ENCODE measurements around the gene TUBA3C.
"Not testable (repeated sequence)": the region's sequence is repeated elsewhere in the genome, so short reads cannot be mapped to it uniquely, and the experiment has no call there.

TUBA3C gene

DNA sequence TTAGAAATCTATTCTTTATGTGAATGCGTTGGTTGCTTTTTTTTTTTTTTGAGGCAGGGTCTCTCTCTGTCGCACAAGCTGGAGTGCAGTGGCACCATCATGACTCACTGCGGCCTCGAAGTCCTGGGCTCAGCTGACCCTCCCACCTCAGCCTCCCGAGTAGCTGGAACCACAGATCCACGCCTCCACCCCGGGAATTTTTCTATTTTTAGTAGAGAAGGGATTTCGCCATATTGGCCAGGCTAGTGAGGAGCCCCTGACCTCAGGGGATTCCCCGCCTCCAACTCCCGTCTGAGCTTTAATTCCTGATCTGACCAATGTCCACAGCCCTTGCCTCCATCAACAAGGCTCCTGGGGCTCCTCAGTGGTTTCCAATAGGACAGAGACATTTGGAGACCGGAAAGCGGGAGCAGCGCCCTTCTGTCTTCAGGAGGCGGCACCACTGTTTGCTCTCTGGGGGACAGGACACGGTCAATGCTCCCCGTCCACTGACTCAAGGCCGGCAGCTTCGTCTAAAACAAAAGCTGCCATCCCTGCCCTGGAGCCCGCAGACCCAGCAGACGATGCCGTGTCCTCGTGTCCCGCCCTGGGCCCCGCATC, 503 bp downstream of the TUBA3C start:
- no peaks in the 10 kb centered on the region for H3K27me3 ChIP-seq (ENCODE audit: insufficient read depth, low read length)
- H2AFZ ChIP-seq (ENCODE audit: low read length, unreplicated experiment), result no peak overlapping the region
- no peaks in the 10 kb centered on the region for H3K4me1 ChIP-seq (ENCODE audit: control insufficient read depth, insufficient read depth, low read length, unreplicated experiment)
- H3K79me2 ChIP-seq (ENCODE audit: control insufficient read depth, insufficient read depth, low read length, unreplicated experiment), result no peaks in the 10 kb centered on the region
- H3K27ac ChIP-seq (ENCODE audit: low read depth, low read length), result no peak overlapping the region
- H3K4me3 ChIP-seq (ENCODE audit: low read depth, low read length), result no peak overlapping the region
- H3K36me3 ChIP-seq (ENCODE audit: insufficient read depth, low read length), result no peaks in the 10 kb centered on the region

- Histone ChIP-seq H3K36me3 (ENCODE audit: insufficient read depth, low read length) (no peaks in the 10 kb centered on the region), H3K79me2 (ENCODE audit: control insufficient read depth, insufficient read depth, low read length, unreplicated experiment) (no peaks in the 10 kb centered on the region), H2AFZ (ENCODE audit: low read length, unreplicated experiment) (no peak overlapping the region), H3K4me1 (ENCODE audit: control insufficient read depth, insufficient read depth, low read length, unreplicated experiment) (no peaks in the 10 kb centered on the region), H3K27ac (ENCODE audit: low read depth, low read length) (no peak overlapping the region), H3K27me3 (ENCODE audit: insufficient read depth, low read length) (no peaks in the 10 kb centered on the region), H3K4me3 (ENCODE audit: low read depth, low read length) (no peak overlapping the region)
These were observed 1.7 kb downstream of the TUBA3C start for GRCh38 chr13:19179916-19180315.

DNA sequence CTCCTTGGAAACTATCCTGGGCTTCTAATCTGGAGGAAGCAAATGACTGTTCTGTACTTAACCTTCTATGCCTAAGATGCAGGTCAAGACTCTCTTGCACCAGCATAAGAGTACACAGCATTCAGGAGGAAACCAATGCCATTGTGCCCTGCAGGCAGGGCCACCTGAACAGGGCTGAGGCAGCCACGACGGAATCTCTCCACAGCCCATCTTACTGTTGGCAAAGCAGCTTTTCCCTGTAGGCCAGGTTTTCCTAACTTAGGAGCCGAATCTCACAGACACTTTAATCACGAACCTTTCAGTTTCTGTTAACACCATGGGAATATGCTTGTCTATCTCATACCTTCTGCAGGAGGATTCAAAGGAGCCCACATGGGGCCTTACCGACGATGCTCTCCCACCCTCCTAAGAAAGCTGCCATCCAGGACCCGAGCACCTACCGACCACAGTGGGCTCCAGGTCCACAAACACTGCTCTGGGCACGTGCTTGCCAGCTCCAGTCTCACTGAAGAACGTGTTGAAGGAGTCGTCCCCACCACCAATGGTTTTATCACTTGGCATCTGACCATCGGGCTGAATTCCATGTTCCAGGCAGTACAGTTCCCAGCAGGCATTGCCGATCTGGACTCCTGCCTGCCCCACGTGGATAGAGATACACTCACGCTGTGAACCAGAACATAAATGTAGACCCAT, 2.6 kb downstream of the TUBA3C start:
- Histone ChIP-seq H3K36me3 (ENCODE audit: insufficient read depth, low read length) (no peaks in the 10 kb centered on the region), H3K79me2 (ENCODE audit: control insufficient read depth, insufficient read depth, low read length, unreplicated experiment) (no peaks in the 10 kb centered on the region), H2AFZ (ENCODE audit: low read length, unreplicated experiment) (no peak overlapping the region), H3K27ac (ENCODE audit: low read depth, low read length) (no peak overlapping the region), H3K27me3 (ENCODE audit: insufficient read depth, low read length) (no peaks in the 10 kb centered on the region), H3K4me1 (ENCODE audit: control insufficient read depth, insufficient read depth, low read length, unreplicated experiment) (no peaks in the 10 kb centered on the region), H3K4me3 (ENCODE audit: low read depth, low read length) (no peak overlapping the region)

DNA sequence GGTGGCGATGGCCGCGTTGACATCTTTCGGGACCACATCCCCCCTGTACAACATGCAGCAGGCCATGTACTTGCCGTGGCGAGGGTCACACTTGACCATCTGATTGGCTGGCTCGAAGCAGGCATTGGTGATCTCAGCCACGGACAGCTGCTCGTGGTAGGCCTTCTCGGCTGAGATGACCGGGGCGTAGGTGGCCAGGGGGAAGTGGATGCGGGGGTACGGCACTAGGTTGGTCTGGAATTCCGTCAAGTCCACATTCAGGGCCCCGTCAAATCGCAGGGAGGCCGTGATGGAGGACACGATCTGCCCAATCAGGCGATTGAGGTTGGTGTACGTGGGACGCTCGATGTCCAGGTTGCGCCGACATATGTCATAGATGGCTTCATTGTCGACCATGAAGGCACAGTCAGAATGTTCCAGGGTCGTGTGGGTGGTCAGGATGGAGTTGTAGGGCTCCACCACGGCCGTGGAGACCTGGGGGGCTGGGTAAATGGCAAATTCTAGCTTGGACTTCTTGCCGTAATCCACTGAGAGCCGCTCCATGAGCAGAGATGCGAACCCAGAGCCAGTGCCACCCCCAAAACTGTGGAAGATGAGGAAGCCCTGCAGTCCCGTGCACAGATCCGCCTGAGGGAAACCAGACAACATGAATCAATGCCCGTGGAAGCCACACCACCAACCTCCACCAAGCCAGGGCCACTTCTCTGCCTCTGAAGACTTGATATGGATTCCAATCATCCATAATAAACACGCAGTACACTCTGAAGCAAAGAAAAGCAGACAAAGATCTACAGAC, 4.4 kb downstream of the TUBA3C start:
- not testable (repeated sequence) for H3K27me3 ChIP-seq (ENCODE audit: insufficient read depth, low read length); H3K4me1 ChIP-seq (ENCODE audit: control insufficient read depth, insufficient read depth, low read length, unreplicated experiment)

GRCh38 chr13:19173752-19174151, 7.9 kb downstream of the TUBA3C start:
- no peaks in the 10 kb centered on the region for H3K79me2 ChIP-seq (ENCODE audit: control insufficient read depth, insufficient read depth, low read length, unreplicated experiment)
- H3K4me3 ChIP-seq (ENCODE audit: low read depth, low read length), result no peak overlapping the region
- no peak overlapping the region for H2AFZ ChIP-seq (ENCODE audit: low read length, unreplicated experiment)
- no peaks in the 10 kb centered on the region for H3K4me1 ChIP-seq (ENCODE audit: control insufficient read depth, insufficient read depth, low read length, unreplicated experiment)
- no peak overlapping the region for H3K27ac ChIP-seq (ENCODE audit: low read depth, low read length)
- no peaks in the 10 kb centered on the region for H3K36me3 ChIP-seq (ENCODE audit: insufficient read depth, low read length)
- H3K27me3 ChIP-seq (ENCODE audit: insufficient read depth, low read length), result no peaks in the 10 kb centered on the region

More for the DNA sequence above, 4.4 kb downstream of the TUBA3C start:
- H3K79me2 ChIP-seq (ENCODE audit: control insufficient read depth, insufficient read depth, low read length, unreplicated experiment); H3K27ac ChIP-seq (ENCODE audit: low read depth, low read length); H3K4me3 ChIP-seq (ENCODE audit: low read depth, low read length); H3K36me3 ChIP-seq (ENCODE audit: insufficient read depth, low read length); H2AFZ ChIP-seq (ENCODE audit: low read length, unreplicated experiment): not testable (repeated sequence)

DNA sequence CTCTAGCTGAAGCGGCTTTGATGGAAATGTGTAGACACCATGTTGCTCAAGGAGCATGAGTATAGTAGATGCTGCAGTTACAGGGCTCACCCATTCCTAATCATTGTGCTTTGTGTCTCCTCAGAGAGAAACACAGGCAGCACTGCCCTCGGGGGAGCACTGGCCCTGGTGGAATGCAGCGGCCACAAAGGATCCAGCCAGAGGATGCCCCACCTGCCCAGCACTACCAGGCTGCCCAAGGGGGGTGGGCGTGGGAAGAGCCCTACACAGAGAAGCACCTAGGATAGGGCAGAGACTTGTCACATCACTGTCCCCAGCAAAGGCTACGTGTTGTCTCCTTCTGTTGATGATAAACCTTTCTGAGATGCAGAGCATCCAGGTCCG, 9.0 kb downstream of the TUBA3C start:
- Histone ChIP-seq H3K79me2 (ENCODE audit: control insufficient read depth, insufficient read depth, low read length, unreplicated experiment) (no peaks in the 10 kb centered on the region), H3K4me3 (ENCODE audit: low read depth, low read length) (no peak overlapping the region), H3K36me3 (ENCODE audit: insufficient read depth, low read length) (no peaks in the 10 kb centered on the region), H3K4me1 (ENCODE audit: control insufficient read depth, insufficient read depth, low read length, unreplicated experiment) (no peaks in the 10 kb centered on the region), H2AFZ (ENCODE audit: low read length, unreplicated experiment) (no peak overlapping the region), H3K27me3 (ENCODE audit: insufficient read depth, low read length) (no peaks in the 10 kb centered on the region), H3K27ac (ENCODE audit: low read depth, low read length) (no peak overlapping the region)

- Histone ChIP-seq H3K79me2 (ENCODE audit: control insufficient read depth, insufficient read depth, low read length, unreplicated experiment) (no peaks in the 10 kb centered on the region), H2AFZ (ENCODE audit: low read length, unreplicated experiment) (no peak overlapping the region), H3K4me3 (ENCODE audit: low read depth, low read length) (no peak overlapping the region), H3K36me3 (ENCODE audit: insufficient read depth, low read length) (no peaks in the 10 kb centered on the region), H3K27ac (ENCODE audit: low read depth, low read length) (no peak overlapping the region), H3K4me1 (ENCODE audit: control insufficient read depth, insufficient read depth, low read length, unreplicated experiment) (no peaks in the 10 kb centered on the region), H3K27me3 (ENCODE audit: insufficient read depth, low read length) (no peaks in the 10 kb centered on the region)
These were observed 9.5 kb downstream of the TUBA3C start for GRCh38 chr13:19172007-19172646.

- no peaks in the 10 kb centered on the region for H3K27me3 ChIP-seq (ENCODE audit: insufficient read depth, low read length)
- H3K4me1 ChIP-seq (ENCODE audit: control insufficient read depth, insufficient read depth, low read length, unreplicated experiment), result no peaks in the 10 kb centered on the region
- no peaks in the 10 kb centered on the region for H3K36me3 ChIP-seq (ENCODE audit: insufficient read depth, low read length)
- no peak overlapping the region for H2AFZ ChIP-seq (ENCODE audit: low read length, unreplicated experiment)
- H3K79me2 ChIP-seq (ENCODE audit: control insufficient read depth, insufficient read depth, low read length, unreplicated experiment), result no peaks in the 10 kb centered on the region
- no peak overlapping the region for H3K27ac ChIP-seq (ENCODE audit: low read depth, low read length)
- no peak overlapping the region for H3K4me3 ChIP-seq (ENCODE audit: low read depth, low read length)
These were observed 10.1 kb downstream of the TUBA3C start for GRCh38 chr13:19171563-19171962.

DNA sequence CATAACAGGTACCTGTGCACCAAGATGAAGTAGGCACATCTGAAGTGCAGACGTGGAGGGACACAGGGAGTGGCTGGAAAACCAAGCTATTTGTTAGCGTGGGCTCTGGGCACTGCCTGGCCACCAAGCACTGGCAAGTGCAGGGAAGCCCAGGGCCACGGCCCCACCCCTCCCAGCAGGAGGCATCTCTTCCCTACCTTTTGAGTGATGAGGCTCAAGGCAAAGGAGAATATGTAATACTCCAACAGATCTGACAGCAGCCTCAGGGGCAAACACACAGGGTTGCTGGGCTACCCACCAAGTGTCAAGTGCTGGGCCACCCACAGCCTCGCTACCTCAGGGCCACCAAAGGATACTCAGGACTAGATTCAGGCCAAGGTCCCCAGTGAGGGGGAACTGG, 11.6 kb downstream of the TUBA3C start:
- Histone ChIP-seq H3K4me1 (ENCODE audit: control insufficient read depth, insufficient read depth, low read length, unreplicated experiment) (no peaks in the 10 kb centered on the region), H3K27me3 (ENCODE audit: insufficient read depth, low read length) (no peaks in the 10 kb centered on the region)

GRCh38 chr13:19169496-19169895, 12.1 kb downstream of the TUBA3C start:
- Histone ChIP-seq H3K4me1 (ENCODE audit: control insufficient read depth, insufficient read depth, low read length, unreplicated experiment) (no peaks in the 10 kb centered on the region), H3K27ac (ENCODE audit: low read depth, low read length) (no peak overlapping the region), H3K36me3 (ENCODE audit: insufficient read depth, low read length) (no peaks in the 10 kb centered on the region), H3K4me3 (ENCODE audit: low read depth, low read length) (no peak overlapping the region), H2AFZ (ENCODE audit: low read length, unreplicated experiment) (no peak overlapping the region), H3K27me3 (ENCODE audit: insufficient read depth, low read length) (no peaks in the 10 kb centered on the region), H3K79me2 (ENCODE audit: control insufficient read depth, insufficient read depth, low read length, unreplicated experiment) (no peaks in the 10 kb centered on the region)

More for the DNA sequence above, 11.6 kb downstream of the TUBA3C start:
- H3K36me3 ChIP-seq (ENCODE audit: insufficient read depth, low read length), result no peaks in the 10 kb centered on the region
- no peak overlapping the region for H3K27ac ChIP-seq (ENCODE audit: low read depth, low read length)
- no peak overlapping the region for H3K4me3 ChIP-seq (ENCODE audit: low read depth, low read length)
- no peaks in the 10 kb centered on the region for H3K79me2 ChIP-seq (ENCODE audit: control insufficient read depth, insufficient read depth, low read length, unreplicated experiment)
- H2AFZ ChIP-seq (ENCODE audit: low read length, unreplicated experiment), result no peak overlapping the region

Data from ACC112 (cell line).